GM12878 (cell line): ENCODE measurements around the gene MEGF11. TPM values are rescaled to one million over a fixed set of nuclear protein-coding genes. Genes with fewer than 3 reads are reported as not detected.

Experiments used
- ATAC-seq: fragments of 200-7000 bp; cut with Tn5 transposase; 3 replicates; pipeline ENCODE4 v1.9.1; 2020; ENCODE audit warnings: mild to moderate bottlenecking, moderate library complexity
- BruUV-seq: library from RNA; stranded (reverse); fragments of 400-500 nt; replicated peaks from 2 replicates; lab custom pipeline; 2021; lab: Mats Ljungman, UMichigan
- CTCF ChIA-PET: fragments of 300-600 bp; sonication (Branson Sonifier 250); formaldehyde crosslinking; extraction: SDS; loops from one replicate; lab custom pipeline; 2021; ENCODE audit warnings: inconsistent platforms; lab: Yijun Ruan, JAX
- POLR2A ChIA-PET: fragments of 350-600 bp; formaldehyde crosslinking; extraction: SDS; loops from one replicate; lab custom pipeline; 2021; ENCODE audit warnings: inconsistent platforms; lab: Charles Lee
- RAD21 ChIA-PET: fragments of 300-600 bp; sonication (Branson Sonifier 250); formaldehyde crosslinking; loops from one replicate; lab custom pipeline; 2023; ENCODE audit warnings: antibody characterized with exemption; ENCODE audit not compliant: unreplicated experiment; lab: Charles Lee
- SMC1A ChIA-PET: fragments of 300-600 bp; sonication (Branson Sonifier 250); formaldehyde crosslinking; loops from one replicate; lab custom pipeline; 2023; ENCODE audit not compliant: unreplicated experiment, uncharacterized antibody; lab: Charles Lee
- DNase-seq: peaks from one replicate; pipeline ENCODE4 v3.0.0-alpha.2; 2011; ENCODE audit warnings: low read depth, low spot score
- FAIRE-seq: peaks from 3 replicates; lab custom pipeline; 2011; peaks lifted over from hg19 to GRCh38; lab: Jason Lieb, UNC
- H2AFZ ChIP-seq: 2 replicates; pipeline ENCODE4 v1.6.0; 2011; ENCODE audit warnings: low read depth, low read length, control low read depth; ENCODE audit not compliant: control insufficient read depth
- H3K27ac ChIP-seq: 2 replicates; pipeline ENCODE4 v1.5.1; 2011; ENCODE audit warnings: control low read depth; ENCODE audit not compliant: control insufficient read depth, insufficient read depth
- H3K27me3 ChIP-seq, 2 experiments: replicated peaks in 1 of 2; 2 replicates each; pipeline versions ENCODE4 v1.6.0 to v1.6.1; 2011; ENCODE audit warnings: low read length in 1 of 2; ENCODE audit not compliant: control insufficient read depth in 2 of 2, insufficient read depth in 2 of 2
- H3K36me3 ChIP-seq, 2 experiments: 2 replicates each; pipeline ENCODE4 v1.5.1; 2011; ENCODE audit warnings: low read length in 1 of 2; ENCODE audit not compliant: control insufficient read depth in 2 of 2, insufficient read depth in 2 of 2
- H3K4me1 ChIP-seq: 2 replicates; pipeline ENCODE4 v1.6.1; 2011; ENCODE audit warnings: mild to moderate bottlenecking, low read length, moderate library complexity, mixed read lengths; ENCODE audit not compliant: control insufficient read depth, insufficient read depth
- H3K4me2 ChIP-seq: 2 replicates; pipeline ENCODE4 v1.6.0; 2011; ENCODE audit warnings: control low read depth; ENCODE audit not compliant: control insufficient read depth, insufficient read depth
- H3K4me3 ChIP-seq: fragments of 200-600 bp; sonication (generic); 2 replicates; pipeline ENCODE4 v1.5.1; 2016
- H3K79me2 ChIP-seq: 2 replicates; pipeline ENCODE4 v1.6.0; 2011; ENCODE audit warnings: low read length; ENCODE audit not compliant: control insufficient read depth, insufficient read depth
- H3K9ac ChIP-seq: 2 replicates; pipeline ENCODE4 v1.8.0; 2011; ENCODE audit warnings: low read length, control low read depth, mixed read lengths; ENCODE audit not compliant: control insufficient read depth, insufficient read depth
- H3K9me3 ChIP-seq: replicated peaks from 3 replicates; pipeline ENCODE4 v1.5.1; 2011; ENCODE audit warnings: mild to moderate bottlenecking, low read length; ENCODE audit not compliant: control insufficient read depth, insufficient read depth
- H4K20me1 ChIP-seq: 2 replicates; pipeline ENCODE4 v1.6.0; 2011; ENCODE audit not compliant: control insufficient read depth, insufficient read depth
- ASH2L ChIP-seq: fragments of 300-600, 200-600 bp; sonication (generic); IDR thresholded peaks from 2 replicates; pipeline ENCODE4 v1.6.1; 2017; ENCODE audit warnings: low read depth, mild to moderate bottlenecking, borderline replicate concordance
- CHD2 ChIP-seq: IDR thresholded peaks from 2 replicates; pipeline ENCODE4 v1.6.1; 2011; ENCODE audit warnings: low read depth, low read length, improper control_type of control experiment, borderline replicate concordance
- CREB1 ChIP-seq: IDR thresholded peaks from 2 replicates; pipeline ENCODE4 v1.6.1; 2012; ENCODE audit warnings: low read depth, mild to moderate bottlenecking, inconsistent platforms
- DPF2 ChIP-seq: fragments of 450-650 bp; IDR thresholded peaks from 2 replicates; pipeline ENCODE4 v1.6.1; 2017; ENCODE audit warnings: mild to moderate bottlenecking
- HDGF ChIP-seq: fragments of 450-650 bp; IDR thresholded peaks from 2 replicates; pipeline ENCODE4 v1.6.1; 2016; ENCODE audit warnings: antibody characterized with exemption
- KDM1A ChIP-seq: fragments of 200-600 bp; sonication (generic); IDR thresholded peaks from 2 replicates; pipeline ENCODE4 v1.6.1; 2016; ENCODE audit warnings: borderline replicate concordance
- MEF2B ChIP-seq: fragments of 450-650 bp; IDR thresholded peaks from 2 replicates; pipeline ENCODE4 v1.6.1; 2018; ENCODE audit warnings: mild to moderate bottlenecking, moderate library complexity; ENCODE audit not compliant: partially characterized antibody, poor library complexity, severe bottlenecking
- MYC ChIP-seq: IDR thresholded peaks from 2 replicates; pipeline ENCODE4 v1.6.1; 2011; ENCODE audit warnings: mild to moderate bottlenecking, low read length, moderate library complexity, inconsistent platforms; ENCODE audit not compliant: insufficient read depth, insufficient replicate concordance, insufficient read length, severe bottlenecking
- POLR2A ChIP-seq: IDR thresholded peaks from 2 replicates; pipeline ENCODE4 v1.6.1; 2011; ENCODE audit warnings: low read depth, mild to moderate bottlenecking, low read length
- RELA ChIP-seq: fragments of 450-650 bp; IDR thresholded peaks from 2 replicates; pipeline ENCODE4 v1.8.0; 2014; ENCODE audit warnings: borderline replicate concordance; ENCODE audit not compliant: partially characterized antibody
- SPI1 ChIP-seq: IDR thresholded peaks from 2 replicates; pipeline ENCODE4 v1.6.1; 2011; ENCODE audit warnings: low read depth, mild to moderate bottlenecking, low read length, moderate library complexity, borderline replicate concordance; ENCODE audit not compliant: insufficient read depth
- ZSCAN29 ChIP-seq: fragments of 450-650 bp; IDR thresholded peaks from 2 replicates; pipeline ENCODE4 v1.6.1; 2017; ENCODE audit warnings: mild to moderate bottlenecking, moderate library complexity
- WGBS: methylation state at CpG from one replicate; pipeline ENCODE4 v1.1.6; 2016; ENCODE audit warnings: low lambda C conversion rate; ENCODE audit not compliant: insufficient replicate concordance, insufficient coverage; ENCODE audit errors: missing lambda C conversion rate; 5-methylcytosine and 5-hydroxymethylcytosine counted together
- in situ Hi-C: fragments of 300-500 bp; cut with MboI; formaldehyde crosslinking; loops from 9 replicates; pipeline ENCODE4 v1.14.3; 2018; ENCODE audit warnings: mixed read lengths
- intact Hi-C: fragments of 100-400 bp; cut with micrococcal nuclease; formaldehyde crosslinking; loops from one replicate; pipeline ENCODE4 v1.14.2; 2022; ENCODE audit not compliant: unreplicated experiment
- polyA plus RNA-seq, 11 experiments: library from polyadenylated mRNA; depleted of rRNA in 4 of 11; unstranded in 6 of 11; stranded (reverse) in 5 of 11; fragments of >200 nt; fragmentation: Nextera tagmentation in 4 of 11; fragmentation: Illumina TruSeq in 1 of 11; extraction: Ambion mirVana in 4 of 11; extraction: Trizol in 1 of 11; gene quantifications; 1 replicate in 1 of 11; 2 replicates in 10 of 11; pipeline versions ENCODE4 v1.2.1 to v1.2.3, GENCODE V29; 2011 to 2016; ENCODE audit warnings: inconsistent platforms in 2 of 11, missing spikeins in 2 of 11, low read depth in 1 of 11
- total RNA-seq, 4 experiments: library from RNA; depleted of rRNA in 3 of 4; stranded (reverse); fragments of >200 nt in 3 of 4; fragmentation: Illumina TruSeq in 1 of 4; extraction: Trizol in 1 of 4; gene quantifications; 2 replicates each; pipeline versions ENCODE4 v1.2.1 to v1.2.3, GENCODE V29; 2013 to 2021
- TF ChIP-seq, protein P1 (sequence below): IDR thresholded peaks from 2 replicates; pipeline ENCODE4 v1.6.1; 2011; ENCODE audit warnings: low read depth, mild to moderate bottlenecking, low read length, moderate library complexity, borderline replicate concordance; ENCODE audit errors: extremely low read depth
- TF ChIP-seq, protein P2 (sequence below): fragments of 450-650 bp; IDR thresholded peaks from 2 replicates; pipeline ENCODE4 v1.6.1; 2016; ENCODE audit warnings: mild to moderate bottlenecking, moderate library complexity, borderline replicate concordance

Gene MEGF11
- total and polyA plus RNA-seq, 10 of the 15 experiments (the other 5 are each of a cell fraction or from before 2014, with no cell fraction given), result 0.03 to 1.7 (median 0.49) TPM

DNA sequence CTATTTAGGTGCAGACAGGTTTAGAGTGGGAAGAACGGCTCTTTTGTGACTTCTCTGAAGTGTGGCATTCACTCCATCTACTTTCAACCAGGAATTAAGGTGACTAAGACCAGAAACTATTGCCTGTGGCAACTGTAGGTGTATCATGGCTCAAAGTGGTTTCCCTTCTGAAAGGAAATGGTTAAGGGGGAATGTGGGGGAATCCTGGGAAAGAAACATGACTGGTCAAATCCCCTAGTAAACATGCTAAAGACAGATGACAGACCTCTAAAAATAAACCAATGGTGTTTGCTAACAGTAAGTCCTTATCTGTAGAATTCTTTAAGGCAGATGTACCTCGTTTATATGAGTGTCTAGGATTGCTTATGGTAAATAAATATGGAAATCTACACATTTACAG, 56.9 kb downstream of the MEGF11 start:
- TF ChIP-seq RELA (no peak), CHD2 (no peak), KDM1A (no peak), MYC (no peak)
- H3K9ac ChIP-seq, result no peak overlapping the region
- POLR2A ChIA-PET, result no interaction called here
- RAD21 ChIA-PET, result no interaction called here
- H3K9me3 ChIP-seq, result no peaks in the 10 kb centered on the region
- H4K20me1 ChIP-seq, result no peaks in the 10 kb centered on the region
- H3K4me1 ChIP-seq, result no peaks in the 10 kb centered on the region
- no peaks in the 10 kb centered on the region for H3K36me3 ChIP-seq
- BruUV-seq, result no TSS peak
- SMC1A ChIA-PET, result interaction anchor here (0.6 kb wide), 1 partner anchor 88 kb away, joined by 3 read pairs; no protein-coding TSS in a partner anchor
- DNase-seq, result no peak
- H3K79me2 ChIP-seq, result no peaks in the 10 kb centered on the region
- WGBS, result 3% methylated on average over 2 of the region's 2 CpGs
- in situ Hi-C loops, result no loop called here
- no peak for FAIRE-seq
- intact Hi-C loops, result no loop called here
- H3K27me3 ChIP-seq, result no peaks in the 10 kb centered on the region
- ATAC-seq, result no peak
- no peak overlapping the region for H2AFZ ChIP-seq
- H3K4me2 ChIP-seq, result no peak overlapping the region
- no peak overlapping the region for H3K27ac ChIP-seq
- H3K4me3 ChIP-seq, result no peak overlapping the region
- CTCF ChIA-PET, result no interaction called here

DNA sequence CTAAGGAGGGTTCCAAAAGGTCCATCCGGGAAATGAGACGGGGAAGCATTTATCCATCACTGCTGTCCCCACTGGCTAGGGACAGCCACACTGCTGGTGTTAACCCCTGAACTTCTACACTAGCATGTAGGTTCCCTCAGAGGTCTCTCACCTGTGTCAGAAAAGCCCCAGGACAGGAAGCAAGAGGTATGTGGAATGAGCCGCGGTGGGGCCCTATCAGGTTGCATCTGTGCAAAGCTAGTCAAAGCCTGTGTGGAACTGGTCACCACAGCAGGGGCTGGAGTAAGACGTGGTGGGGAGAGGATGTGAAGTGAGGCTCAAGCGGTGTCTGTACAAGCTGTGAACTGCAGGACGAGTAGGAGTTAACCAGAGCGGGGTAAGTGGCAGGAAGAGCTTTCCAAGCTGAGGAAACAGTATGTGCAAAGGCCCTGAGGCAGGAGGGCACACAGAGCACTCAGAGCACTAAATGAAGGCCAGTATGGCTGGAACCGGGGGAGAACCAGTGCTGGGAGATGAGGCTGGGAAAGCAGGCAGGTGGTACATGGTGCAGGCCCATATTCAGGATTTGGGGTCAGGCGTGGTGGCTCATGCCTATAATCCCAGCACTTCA, 57.8 kb downstream of the MEGF11 start:
- Histone ChIP-seq H4K20me1 (no peaks in the 10 kb centered on the region), H3K4me2 (no peak overlapping the region), H3K36me3 (no peaks in the 10 kb centered on the region), H3K4me1 (no peaks in the 10 kb centered on the region), H3K9me3 (no peaks in the 10 kb centered on the region), H2AFZ (no peak overlapping the region), H3K27ac (no peak overlapping the region), H3K9ac (no peak overlapping the region), H3K4me3 (no peak overlapping the region), H3K79me2 (no peaks in the 10 kb centered on the region), H3K27me3 (no peaks in the 10 kb centered on the region)
- ChIA-PET POLR2A (no interaction called here), CTCF (interaction anchor here (0.7 kb wide), 2 partner anchors 11 to 124 kb away, joined by 3 read pairs; no protein-coding TSS in a partner anchor), SMC1A (interaction anchor here (0.5 to 0.6 kb wide), 2 partner anchors 14 to 133 kb away, joined by 3 to 5 read pairs; no protein-coding TSS in a partner anchor), RAD21 (no interaction called here)
- no TSS peak for BruUV-seq
- no peak for DNase-seq
- no peak for ATAC-seq
- in situ Hi-C loops (no loop called here), intact Hi-C loops (no loop called here)
- WGBS, result 53% methylated on average over 10 of the region's 10 CpGs
- FAIRE-seq, result no peak
- TF ChIP-seq HDGF, result no peak
- no peak for TF ChIP-seq DPF2
- TF ChIP-seq ZSCAN29, result no peak
- no peak for TF ChIP-seq CREB1
- TF ChIP-seq, protein P1, sequence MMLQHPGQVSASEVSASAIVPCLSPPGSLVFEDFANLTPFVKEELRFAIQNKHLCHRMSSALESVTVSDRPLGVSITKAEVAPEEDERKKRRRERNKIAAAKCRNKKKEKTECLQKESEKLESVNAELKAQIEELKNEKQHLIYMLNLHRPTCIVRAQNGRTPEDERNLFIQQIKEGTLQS, result no peak
- no peak for TF ChIP-seq SPI1
- TF ChIP-seq POLR2A, result no peak
- TF ChIP-seq, protein P2, sequence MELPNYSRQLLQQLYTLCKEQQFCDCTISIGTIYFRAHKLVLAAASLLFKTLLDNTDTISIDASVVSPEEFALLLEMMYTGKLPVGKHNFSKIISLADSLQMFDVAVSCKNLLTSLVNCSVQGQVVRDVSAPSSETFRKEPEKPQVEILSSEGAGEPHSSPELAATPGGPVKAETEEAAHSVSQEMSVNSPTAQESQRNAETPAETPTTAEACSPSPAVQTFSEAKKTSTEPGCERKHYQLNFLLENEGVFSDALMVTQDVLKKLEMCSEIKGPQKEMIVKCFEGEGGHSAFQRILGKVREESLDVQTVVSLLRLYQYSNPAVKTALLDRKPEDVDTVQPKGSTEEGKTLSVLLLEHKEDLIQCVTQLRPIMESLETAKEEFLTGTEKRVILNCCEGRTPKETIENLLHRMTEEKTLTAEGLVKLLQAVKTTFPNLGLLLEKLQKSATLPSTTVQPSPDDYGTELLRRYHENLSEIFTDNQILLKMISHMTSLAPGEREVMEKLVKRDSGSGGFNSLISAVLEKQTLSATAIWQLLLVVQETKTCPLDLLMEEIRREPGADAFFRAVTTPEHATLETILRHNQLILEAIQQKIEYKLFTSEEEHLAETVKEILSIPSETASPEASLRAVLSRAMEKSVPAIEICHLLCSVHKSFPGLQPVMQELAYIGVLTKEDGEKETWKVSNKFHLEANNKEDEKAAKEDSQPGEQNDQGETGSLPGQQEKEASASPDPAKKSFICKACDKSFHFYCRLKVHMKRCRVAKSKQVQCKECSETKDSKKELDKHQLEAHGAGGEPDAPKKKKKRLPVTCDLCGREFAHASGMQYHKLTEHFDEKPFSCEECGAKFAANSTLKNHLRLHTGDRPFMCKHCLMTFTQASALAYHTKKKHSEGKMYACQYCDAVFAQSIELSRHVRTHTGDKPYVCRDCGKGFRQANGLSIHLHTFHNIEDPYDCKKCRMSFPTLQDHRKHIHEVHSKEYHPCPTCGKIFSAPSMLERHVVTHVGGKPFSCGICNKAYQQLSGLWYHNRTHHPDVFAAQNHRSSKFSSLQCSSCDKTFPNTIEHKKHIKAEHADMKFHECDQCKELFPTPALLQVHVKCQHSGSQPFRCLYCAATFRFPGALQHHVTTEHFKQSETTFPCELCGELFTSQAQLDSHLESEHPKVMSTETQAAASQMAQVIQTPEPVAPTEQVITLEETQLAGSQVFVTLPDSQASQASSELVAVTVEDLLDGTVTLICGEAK, result no peak
- no peak for TF ChIP-seq ASH2L
- TF ChIP-seq MEF2B, result no peak
